ENCODE measurements around the gene BCAP31.
"Not testable (repeated sequence)": the region's sequence is repeated elsewhere in the genome, so short reads cannot be mapped to it uniquely, and the experiment has no call there.

The BCAP31 gene

GRCh38 chrX:153762626-153763173, 38.5 kb upstream of the BCAP31 start:
- DNase-seq: no peak

GRCh38 chrX:153761863-153762262, 37.7 kb upstream of the BCAP31 start:
- no peak for DNase-seq

GRCh38 chrX:153755136-153755535, 30.9 kb upstream of the BCAP31 start:
- DNase-seq: no peak

GRCh38 chrX:153750127-153750774, 26.1 kb upstream of the BCAP31 start:
- no peak for DNase-seq

GRCh38 chrX:153749017-153749416, 24.8 kb upstream of the BCAP31 start:
- not testable (repeated sequence) for DNase-seq

GRCh38 chrX:153746991-153747390, 22.8 kb upstream of the BCAP31 start:
- DNase-seq: not testable (repeated sequence)

DNA sequence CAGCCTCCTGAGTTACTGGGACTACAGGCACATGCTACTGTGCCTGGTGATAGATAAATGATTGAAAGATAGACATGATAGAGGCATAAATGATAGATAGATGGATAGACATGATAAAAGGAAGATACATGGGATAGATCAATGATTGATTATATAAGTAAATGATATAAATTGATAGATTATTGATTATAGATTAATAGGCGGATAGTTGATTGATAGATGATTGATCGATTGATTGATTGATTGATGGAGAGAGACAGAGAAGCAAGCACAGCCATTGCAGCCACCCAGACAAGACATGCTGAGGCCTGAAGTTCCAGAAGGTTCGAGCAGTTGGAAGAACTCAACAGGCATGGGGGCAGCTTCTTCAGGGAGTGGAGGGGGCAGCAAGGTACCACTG, 22.2 kb upstream of the BCAP31 start:
- DNase-seq: no peak

- DNase-seq: not testable (repeated sequence)
Measured at GRCh38 chrX:153745067-153745433, 20.9 kb upstream of the BCAP31 start.

GRCh38 chrX:153744210-153745066, 20.3 kb upstream of the BCAP31 start:
- DNase-seq: no peak

DNA sequence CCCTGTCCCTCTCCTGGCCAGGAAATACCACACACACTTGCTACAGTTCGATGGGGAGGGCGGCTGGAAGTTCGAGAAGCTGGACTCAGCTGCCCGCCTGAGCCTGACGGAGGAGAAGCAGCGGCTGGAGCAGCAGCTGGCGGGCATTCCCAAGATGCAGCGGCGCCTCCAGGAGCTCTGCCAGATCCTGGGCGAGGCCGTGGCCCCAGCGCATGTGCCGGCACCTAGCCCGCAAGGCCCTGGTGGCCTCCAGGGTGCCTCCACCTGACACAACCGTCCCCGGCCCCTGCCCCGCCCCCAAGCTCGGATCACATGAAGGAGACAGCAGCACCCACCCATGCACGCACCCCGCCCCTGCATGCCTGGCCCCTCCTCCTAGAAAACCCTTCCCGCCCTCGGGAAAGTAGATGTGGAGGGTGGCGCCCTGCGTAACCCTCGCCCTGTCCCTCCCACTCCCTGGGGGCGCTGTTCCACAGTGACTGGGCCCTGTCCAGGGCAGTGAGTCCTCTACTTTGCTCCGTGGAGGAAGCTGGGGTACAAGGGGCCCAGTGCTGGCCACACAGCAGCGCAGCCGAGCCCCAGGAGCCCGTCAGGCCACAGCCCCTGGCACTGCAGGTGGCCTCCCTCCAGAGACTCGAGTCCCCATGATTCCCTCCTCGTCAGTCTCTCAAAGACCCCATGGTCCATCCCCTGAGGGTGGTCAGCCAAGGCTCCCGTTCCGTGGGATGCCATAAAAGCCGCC, 19.5 kb upstream of the BCAP31 start:
- DNase-seq: not testable (repeated sequence)

GRCh38 chrX:153742796-153743467, 18.7 kb upstream of the BCAP31 start:
- DNase-seq: not testable (repeated sequence)

DNA sequence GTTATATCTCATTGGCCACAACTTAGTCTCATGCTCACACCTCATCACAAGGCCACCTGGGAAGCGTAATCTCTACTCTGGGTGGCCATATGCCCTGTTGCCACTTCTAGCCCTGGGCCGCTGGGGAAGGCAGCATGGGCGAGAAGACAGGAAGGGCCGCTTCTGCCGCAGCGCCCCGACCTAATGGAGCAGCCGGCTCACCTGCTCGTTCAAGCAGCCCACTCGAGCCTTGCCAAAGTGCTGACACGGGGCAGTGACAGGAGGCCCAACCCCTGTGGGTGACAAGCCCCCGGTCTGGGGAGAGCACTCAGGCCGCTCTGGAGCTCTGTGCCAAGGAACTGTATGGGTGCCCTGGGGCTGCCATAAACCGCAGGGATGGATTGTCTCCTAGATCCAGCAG, 17.9 kb upstream of the BCAP31 start:
- DNase-seq: not testable (repeated sequence)

- no peak for DNase-seq
Measured at GRCh38 chrX:153741446-153741845, 17.3 kb upstream of the BCAP31 start.

DNA sequence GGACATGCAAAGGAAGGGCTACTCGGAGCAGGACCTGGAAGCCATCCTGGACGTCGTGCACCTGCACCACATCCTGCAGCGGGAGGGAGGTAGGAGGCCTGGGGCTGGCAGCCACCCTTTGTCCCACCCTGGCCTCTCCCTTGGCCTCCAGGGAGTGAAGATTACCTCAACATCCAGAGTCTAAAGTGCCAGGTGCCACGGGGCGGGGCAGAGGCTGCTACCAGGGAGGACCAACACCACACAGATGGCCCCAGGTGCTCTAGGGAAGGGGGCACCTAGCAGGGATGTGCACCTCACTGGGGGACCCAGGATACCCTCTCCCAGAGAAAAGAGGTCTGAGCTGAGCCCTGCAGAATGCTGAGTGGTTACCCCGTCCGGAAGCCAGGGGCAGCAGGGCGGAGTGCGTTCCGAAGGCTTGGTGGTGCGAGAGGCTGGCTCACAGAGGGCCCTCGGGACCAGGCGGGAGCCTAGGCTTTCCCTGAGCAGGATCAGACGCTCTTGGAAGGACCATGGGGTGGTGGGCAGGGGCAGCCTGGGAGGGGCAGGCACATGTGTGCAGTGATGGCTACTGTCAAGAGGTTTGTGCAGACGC, 16.5 kb upstream of the BCAP31 start:
- DNase-seq: no peak

- DNase-seq: no peak
Measured at GRCh38 chrX:153739754-153740486, 15.7 kb upstream of the BCAP31 start.

DNA sequence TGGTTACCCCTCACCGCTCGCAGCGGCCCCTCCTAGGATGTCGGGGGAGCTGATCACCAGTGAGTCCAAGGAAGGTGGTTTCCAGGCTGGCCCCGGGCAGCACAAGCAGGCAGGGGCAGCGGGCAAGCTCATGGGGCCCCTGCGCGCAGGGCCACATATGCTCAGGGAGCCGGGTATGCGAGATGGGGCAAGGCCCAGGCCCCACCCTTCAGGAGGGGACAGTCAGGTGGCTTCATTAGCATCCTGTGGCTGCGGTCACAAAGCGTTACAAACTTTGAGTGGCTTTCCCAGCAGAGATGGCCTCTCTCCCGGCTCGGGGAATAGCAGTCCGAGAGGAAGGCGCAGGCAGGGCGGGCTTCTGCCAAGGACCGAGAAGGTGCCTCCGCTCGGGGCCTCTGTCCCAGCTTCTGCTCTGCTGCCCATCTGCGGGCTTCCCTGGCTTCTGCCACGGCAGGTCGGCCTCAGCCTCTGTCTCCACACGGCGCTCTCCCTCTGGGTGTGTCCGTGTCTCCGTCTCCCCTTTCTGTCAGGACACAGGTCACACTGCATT, 13.9 kb upstream of the BCAP31 start:
- no peak for DNase-seq

DNA sequence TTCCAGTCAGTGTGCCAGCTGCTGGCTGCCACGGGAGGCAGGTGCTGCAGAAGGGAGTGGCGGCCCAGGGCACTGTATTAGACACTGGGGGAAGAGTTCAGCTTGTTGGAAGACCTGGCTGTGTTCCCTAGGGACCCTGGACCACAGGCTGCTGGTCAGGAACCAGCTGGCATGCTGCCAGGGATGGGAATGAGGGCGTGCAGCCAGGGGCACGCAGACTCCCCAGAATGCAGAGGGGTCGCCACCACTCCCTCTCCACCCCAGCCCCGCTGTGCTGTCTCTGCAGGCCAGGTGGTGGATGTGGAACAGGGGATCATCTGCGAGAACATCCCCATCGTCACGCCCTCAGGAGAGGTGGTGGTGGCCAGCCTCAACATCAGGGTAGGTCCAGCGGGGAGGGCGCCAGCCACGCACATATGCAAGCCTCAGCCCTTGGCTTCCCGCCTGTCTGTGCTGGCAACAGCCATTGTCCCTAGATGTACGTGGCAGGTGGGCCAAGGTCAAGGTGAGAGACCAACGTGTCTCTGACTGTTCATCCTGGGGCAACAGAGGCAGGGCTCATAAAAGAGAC, 12.8 kb upstream of the BCAP31 start:
- DNase-seq: no peak

DNA sequence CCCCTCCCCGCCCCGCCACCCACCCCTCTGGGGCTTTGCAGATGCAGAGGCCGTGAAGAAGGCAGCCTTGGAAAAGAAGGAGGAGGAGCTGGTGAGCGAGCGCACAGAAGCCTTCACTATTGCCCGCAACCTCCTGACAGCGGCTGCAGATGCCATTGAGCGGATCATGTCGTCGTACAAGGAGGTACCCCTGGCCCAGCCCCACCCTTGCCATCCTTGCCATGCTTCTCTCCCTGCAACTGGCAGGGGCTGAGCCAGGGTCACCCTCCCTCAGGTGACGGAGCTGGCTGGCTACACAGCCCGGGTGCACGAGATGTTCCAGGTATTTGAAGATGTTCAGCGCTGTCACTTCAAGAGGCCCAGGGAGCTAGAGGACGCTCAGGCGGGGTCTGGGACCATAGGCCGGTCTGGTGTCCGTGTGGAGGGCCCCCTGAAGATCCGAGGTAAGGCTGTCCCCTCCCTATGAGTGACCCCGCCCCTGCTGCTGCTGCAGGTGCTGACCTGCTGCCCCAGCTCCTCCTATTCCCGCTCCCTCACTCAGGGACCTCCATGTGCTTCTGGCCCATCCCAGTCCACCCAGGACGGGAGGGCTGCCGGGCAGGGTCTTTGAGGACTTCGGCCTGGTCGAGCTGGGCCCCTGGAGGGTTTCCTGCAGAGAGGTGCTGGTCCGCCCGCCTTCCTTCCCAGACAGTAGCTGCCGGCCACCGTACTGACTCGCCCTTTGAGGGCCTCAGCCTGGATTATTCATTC, 12.1 kb upstream of the BCAP31 start:
- DNase-seq: no peak

DNA sequence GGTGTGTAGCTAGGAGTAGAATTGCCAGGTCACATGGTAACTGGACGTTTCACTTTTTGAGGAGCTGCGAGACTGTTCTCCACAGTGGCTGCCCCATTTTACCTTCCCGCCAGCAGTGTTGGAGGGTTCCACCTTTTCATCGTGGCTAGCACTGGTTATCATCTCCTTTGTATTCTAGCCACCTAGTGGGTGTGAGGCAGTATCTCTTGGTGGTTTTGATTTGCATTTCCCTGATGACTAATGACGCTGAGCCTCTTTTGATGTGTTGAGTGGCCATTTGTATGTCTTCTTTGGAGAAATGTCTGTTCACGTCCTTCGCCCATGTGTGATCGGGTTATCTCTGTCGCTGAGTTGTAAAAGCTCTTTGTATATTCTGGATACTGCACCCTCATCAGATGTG, 11.1 kb upstream of the BCAP31 start:
- no peak for DNase-seq

DNA sequence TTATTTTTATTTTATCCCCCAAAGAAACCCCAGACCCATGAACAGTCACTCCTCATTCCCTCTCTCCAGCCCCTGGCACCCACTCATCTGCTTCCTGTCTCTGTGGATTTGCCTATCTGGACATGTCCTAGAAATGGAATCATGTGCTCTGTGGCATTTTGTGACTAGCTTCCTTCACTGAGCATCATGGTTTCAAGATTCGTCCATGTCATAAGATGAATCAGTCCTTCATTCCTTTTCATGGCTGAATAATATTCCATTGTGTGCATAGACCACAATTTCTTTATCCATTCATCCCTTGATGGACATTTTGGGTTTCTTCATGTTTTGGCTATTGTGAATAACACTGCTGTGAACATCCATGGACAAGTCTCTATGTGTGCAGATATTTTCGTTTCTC, 10.7 kb upstream of the BCAP31 start:
- DNase-seq: no peak
